Right ventricle myocardium superior (tissue), 1 donor: ENCODE results near the gene COL23A1. TPM values are rescaled to one million over a fixed set of nuclear protein-coding genes. Genes with fewer than 3 reads are reported as not detected.

Source experiments
- ATAC-seq: fragments of 200-7000 bp; cut with Tn5 transposase; one replicate; pipeline ENCODE4 v1.9.1; 2020; ENCODE audit warnings: mild to moderate bottlenecking; ENCODE audit not compliant: poor library complexity
- DNase-seq: peaks from one replicate; pipeline ENCODE4 v3.0.0-alpha.2; 2020
- intact Hi-C: fragments of 100-400 bp; cut with DNase I; formaldehyde crosslinking; loops from one replicate; pipeline ENCODE4 v1.11.2; 2022
- total RNA-seq: library from RNA; stranded (reverse); fragmentation: NEBNext Ultra II Directional; extraction: Animal tissue kit (Norgen Biotek cat#: 25700); gene quantifications from one replicate; pipeline ENCODE4 v1.2.1, GENCODE V29; 2021
- donor health status: DM: no; HTN: yes; CAD: no; lungs with severe emphysema.

COL23A1 gene
- total RNA-seq, 1 donor from 2014 or later, result 18.8 TPM

DNA sequence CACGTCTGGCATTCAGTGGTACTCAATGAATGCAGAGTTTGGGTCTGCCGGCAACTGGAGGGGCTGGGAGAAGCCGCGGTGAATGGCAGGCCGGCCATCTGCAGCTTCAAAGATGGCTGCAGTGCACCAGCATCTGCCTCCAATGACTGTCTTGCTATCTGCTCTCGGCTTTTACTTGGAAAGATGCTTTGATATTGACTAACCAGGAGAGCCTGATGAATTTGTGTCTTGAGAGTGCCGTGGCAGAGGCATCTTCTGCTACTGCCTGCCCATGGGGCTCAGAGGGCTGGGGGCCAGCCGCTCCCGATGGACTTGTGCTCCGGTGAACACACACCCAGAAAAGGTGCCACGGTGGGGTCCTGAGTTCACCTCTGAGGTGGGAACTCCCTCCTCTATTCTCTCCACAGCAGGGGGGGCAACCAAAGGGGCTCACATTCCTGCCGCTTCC, 164.5 kb downstream of the COL23A1 start:
- DNase-seq (no peak), ATAC-seq (no peak)
- intact Hi-C loops, result no loop called here

DNA sequence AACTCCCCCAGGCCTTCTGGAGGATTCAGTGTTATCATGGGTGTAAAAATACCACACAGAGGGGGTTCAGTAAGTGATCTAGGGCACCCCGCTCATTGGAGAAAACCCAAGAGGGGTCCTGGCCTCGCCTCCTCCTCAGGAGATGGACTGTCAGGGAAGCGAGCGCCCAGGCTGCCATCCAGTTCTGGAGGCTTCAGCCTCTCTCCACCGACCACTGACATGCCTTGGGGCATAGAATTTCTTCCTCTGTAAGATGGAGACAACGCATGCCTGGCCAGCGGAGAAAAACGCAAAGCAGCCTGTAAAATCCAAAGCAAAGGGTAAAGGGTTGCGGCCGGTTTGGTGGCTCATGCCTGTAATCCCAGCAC, 165.4 kb downstream of the COL23A1 start:
- no peak for DNase-seq
- intact Hi-C loops, result no loop called here
- ATAC-seq, result no peak

DNA sequence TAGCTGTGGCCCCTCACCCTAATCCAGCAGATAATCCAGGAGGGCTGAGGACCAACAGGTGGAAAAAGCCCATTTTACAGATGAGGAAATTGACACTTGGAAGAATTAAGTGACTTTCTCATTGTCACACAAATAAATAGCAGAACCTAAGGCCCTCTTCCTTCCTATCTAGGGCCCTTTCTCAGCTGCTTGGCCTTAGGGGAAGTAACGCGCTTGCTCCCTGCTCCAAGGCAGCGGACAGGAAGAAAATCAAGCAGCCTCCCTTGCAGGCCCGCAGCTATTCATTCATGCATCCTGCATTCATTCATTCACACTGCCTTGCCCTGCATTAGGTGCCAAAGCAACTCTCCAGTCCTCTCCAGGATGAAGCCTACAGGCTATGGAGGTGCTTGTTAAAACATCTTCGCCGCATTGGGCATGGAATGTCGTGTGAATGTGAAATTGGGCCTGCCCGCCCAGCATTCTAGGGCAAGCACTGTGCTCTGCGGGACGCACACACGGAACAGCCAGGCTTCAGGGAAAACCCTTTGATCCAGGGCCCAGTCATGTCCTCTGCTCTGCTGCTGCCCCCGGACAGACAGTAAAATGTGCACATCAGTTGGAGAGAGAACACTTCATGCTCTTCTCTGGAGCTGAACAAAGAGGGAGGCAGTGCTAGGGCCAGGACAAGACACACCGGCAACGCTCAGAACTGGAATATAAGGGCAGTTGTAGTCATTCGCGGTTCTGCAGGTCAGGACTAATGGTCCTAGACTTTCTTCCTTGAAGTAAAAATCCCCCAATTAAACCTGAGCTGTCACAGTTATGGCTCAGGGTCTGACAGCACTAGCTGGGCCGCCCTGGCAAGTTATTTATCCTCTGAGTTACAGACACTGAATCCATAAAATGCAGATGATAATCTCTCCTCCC, 166.0 kb downstream of the COL23A1 start:
- no peak for ATAC-seq
- intact Hi-C loops, result no loop called here
- no peak for DNase-seq

DNA sequence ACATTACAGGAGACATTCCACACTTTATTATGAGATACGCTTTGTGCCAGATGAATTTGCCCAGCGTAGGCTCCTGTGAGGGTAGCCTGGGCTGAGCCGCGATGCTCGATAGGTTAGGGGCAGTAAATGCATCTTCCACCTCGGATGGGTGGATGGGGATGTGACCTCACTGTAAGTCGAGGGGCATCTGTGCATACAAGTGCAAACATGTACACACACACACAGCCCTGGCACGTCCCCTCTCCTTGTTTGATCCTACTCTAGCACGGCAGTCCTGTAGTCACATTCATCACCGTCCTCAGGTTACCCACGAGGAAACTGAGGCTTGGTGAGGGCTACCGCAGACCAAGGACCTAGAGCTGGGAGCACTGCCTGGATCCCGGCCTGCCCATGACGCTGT, 166.8 kb downstream of the COL23A1 start:
- ATAC-seq (no peak), DNase-seq (no peak)
- intact Hi-C loops, result no loop called here

DNA sequence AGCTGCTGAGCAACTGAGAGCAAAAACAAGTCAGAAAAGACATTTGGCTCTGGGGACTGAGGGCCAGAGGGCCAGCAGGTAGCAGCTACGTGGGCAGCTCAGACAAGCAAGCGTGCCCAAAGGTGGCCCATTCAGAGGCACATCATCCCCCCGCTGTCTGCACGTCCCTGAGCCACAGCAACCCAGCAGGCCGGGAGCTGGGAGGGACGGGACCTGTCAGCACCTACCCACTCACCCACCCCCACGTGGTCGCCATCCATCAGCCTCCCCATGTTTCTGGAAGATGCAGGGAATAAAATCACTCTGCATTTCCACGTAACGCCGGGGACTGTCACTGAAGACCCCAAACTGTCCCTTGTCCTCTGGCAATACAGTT, 167.8 kb downstream of the COL23A1 start:
- ATAC-seq, result peak; percentile 31
- intact Hi-C loops, result no loop called here

DNA sequence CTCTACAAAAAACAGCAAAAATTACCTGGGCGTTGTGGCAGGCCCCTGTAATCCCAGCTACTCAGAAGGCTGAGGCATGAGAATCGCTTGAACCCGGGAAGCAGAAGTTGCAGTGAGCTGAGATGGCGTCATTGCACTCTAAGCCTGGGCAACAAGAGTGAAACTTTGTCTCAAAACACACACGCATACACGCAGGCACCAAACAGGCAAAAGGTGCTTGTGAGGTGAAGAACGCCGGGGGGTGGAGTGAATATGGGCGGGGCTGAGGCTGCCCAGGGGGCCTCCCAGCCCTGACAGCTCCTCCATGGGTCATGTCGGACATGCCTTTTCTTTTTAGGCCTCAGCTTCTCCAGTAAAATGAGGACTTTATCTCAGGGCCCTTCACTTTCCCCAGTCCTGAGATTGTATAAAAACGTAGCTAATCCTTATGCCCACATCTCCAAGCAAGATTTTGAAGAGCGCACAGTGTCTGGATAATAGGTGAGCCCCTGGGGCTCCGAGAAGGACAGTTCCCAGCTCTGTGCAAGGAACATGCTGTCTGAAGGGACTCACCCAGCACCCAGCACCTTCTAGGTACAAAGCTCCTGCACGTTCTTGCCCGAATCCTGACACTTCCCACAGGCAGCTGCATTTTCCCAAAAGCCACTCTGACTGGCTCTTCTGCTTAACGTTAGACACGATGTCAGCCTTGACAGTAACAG, 168.3 kb downstream of the COL23A1 start:
- intact Hi-C loops, result no loop called here

More for the DNA sequence above, 167.8 kb downstream of the COL23A1 start:
- DNase-seq, result no peak

DNA sequence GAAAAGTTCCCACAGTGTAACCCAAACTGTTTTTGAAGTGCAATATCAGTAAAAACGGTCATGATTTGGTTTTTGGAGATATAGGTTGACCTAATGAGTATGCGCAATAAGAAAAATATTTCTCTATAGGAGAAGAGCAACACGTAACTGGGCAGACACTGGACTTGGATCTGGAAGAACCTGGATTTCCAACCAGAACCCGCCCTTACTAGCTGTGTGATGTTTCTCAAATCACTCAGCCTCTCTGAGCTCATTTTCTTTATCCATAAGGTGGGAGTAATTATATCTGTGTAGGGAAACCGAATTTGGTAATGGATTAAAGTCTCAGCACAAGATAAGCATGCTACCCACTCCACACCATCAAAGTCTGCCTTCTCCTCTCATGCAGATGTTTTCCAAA, 169.1 kb downstream of the COL23A1 start:
- ATAC-seq, result no peak
- DNase-seq, result no peak
- intact Hi-C loops, result no loop called here

More for the DNA sequence above, 168.3 kb downstream of the COL23A1 start:
- DNase-seq (no peak), ATAC-seq (peak; percentile 9)

DNA sequence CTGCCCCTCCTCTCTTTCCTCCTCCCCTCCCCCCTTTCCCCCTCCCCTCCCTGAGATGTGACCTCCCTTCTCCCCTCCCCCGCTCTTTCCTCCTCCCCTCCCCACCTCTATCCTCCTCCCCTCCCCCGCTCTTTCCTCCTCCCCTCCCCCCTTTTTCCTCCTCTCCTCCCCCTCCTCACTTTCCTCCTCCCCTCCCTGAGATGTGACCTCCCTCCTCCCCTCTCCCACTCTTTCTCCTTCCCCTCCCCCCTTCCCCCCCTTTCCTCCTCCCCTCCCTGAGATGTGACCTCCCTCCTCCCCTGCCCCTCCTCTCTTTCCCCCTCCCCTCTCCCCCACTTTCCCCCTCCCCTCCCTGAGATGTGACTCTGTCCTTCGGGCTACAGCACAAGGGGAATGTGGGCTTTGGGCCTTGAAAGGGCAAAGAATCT, 169.8 kb downstream of the COL23A1 start:
- intact Hi-C loops, result no loop called here
- DNase-seq (no peak), ATAC-seq (no peak)

DNA sequence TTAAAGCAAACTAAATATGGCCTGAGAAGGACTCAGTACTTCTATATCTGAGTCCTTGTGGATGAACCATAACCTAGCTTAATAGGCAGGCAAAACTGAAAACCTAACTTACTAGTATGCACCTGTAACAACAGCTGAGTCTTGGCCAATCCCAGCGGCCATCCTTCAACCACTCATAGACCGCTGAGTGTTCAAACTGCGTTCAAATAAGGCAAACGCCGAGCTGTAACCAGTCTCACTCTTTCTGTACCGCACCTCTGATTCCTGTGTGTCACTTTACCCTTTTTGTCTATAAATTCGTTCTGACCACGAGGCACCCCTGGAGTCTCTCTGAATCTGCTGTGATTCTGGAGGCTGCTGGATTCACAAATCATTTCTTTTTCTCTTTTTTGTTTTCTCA, 170.5 kb downstream of the COL23A1 start:
- intact Hi-C loops, result no loop called here
- ATAC-seq (no peak), DNase-seq (no peak)

DNA sequence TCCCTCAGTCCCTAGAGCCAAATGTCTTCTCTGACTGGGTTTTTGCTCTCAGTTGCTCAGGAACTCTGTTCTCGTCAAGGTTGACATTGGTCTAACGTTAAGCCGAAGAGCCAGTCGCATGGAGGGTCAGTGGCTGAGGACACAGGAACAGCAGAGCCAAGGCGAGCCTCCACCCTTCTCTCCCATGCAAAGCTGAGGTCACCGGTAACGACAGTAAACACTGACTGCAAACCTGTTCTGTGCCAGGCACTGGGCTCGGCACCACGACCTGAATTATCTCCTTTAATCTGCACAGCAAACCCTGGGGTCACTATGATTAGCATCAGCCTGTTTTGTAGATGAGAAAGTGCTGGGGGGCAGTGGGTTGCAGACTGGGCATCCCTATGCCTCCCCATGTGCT, 171.0 kb downstream of the COL23A1 start:
- no peak for ATAC-seq
- no peak for DNase-seq
- intact Hi-C loops, result no loop called here

DNA sequence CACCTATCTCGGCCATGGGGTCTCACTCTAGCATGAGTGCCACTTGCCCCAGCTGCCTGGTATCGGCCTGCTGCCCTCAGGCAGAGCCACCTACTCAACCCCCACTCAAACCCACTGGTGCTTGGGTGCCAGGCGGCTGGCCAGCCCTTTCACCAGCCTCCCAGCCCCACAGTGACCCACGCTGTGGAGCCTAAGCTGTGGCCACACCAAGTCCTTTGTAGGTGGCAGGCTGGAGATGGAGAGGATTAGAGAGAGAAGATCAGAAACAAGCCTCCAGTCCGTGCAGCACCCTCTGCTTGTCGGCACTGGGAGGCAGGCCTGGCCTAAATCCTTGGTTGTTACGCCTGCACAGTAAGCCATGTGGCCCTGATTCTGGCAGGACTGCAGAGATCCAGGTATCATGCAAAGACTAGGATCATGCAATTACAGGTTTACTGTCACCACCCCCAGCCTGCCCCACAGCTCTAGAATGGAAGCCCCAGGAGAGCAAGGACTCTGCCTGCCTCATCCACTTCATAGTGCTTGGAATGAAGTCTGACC, 171.7 kb downstream of the COL23A1 start:
- no peak for DNase-seq

DNA sequence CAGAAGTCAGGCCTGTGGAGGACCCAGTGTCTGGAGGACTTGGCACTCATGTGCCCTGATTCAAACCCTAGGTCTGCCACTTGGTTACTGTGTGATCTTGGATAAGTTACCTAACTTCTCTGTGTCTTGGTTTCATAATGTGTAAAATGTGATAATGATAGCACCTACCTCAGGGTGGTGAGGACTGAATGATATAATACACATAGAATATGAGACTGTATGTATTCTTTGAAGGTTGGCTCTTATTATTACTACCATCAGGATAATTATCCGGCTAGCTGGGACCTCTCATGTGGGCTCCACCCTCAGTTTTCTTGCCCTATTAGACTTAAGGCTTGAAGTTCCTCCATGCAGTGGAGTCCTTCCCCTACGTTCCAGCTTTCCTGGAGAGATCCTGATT, 172.2 kb downstream of the COL23A1 start:
- no peak for ATAC-seq
- no peak for DNase-seq
- intact Hi-C loops, result no loop called here

More for the DNA sequence above, 171.7 kb downstream of the COL23A1 start:
- ATAC-seq, result no peak
- intact Hi-C loops, result no loop called here

DNA sequence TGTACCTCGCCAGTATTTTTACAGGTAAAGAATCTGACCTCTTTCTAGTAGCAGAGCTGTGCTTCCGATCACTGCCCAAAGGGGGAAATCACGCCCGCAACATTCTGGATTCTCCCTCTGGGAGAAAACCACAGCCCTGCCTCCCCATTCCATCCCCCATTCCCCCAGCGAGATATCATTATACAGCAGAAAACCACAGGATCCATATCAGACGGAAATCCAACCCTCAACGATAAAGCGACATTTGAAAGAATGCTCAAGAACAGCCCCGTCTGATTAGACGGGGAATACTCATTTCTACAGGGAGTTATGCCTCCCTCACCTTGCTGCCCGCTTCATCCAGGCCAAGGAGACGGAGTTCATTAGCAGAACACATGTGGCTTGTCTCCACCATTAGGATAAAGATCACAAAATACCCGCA, 172.8 kb downstream of the COL23A1 start:
- no peak for DNase-seq
- intact Hi-C loops, result no loop called here
- ATAC-seq, result no peak

DNA sequence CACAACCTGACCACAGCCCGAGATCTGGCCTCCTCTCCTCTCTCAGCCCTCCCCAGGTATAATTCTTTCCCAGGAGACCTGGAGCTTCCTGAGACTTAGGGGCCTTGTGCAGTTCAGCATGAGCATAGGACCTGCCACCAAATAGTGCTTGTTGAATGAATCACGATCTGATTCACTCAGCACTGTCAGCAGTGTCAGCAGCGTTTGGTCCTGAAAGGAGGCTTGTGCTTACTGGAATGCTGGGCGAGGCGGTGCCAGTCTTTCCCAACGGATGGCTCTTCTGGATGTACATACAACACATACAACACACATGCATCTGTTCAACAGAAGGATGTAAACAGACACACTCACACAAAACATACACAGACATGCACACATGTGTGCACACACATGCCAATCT, 173.3 kb downstream of the COL23A1 start:
- no peak for ATAC-seq
- intact Hi-C loops, result no loop called here
- no peak for DNase-seq

DNA sequence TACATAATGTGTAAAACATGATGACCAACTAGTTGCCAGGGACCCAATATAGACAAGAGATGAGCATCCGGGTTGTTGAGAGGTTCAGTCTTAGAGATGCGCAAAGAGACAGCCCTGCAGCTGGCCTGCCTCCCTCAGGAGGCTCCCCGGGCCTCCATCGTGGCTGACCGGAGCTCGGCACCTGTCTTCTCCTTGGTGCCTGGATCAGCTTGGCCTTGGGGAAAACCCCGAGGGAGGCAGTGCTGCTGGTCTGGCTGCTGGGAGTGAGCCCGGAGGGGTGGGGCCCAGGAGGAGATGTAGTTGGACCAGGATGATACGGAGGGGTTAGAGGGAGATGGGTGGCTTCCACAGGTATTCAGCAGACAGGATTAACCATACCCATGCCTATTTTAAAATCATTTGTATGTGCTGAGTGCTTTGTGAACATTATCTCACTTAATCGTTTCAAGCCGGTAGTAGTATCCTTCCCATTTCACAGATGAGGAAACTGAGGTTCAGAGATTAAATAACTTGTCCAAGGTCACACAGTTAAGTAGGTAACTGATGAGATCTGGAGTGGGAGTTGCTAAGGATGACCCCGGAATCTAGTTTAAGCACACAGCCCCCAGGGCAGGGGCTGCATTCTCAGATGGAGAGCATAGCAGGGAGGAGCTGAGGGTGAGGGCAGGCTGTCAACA, 173.8 kb downstream of the COL23A1 start:
- ATAC-seq (no peak), DNase-seq (no peak)
- intact Hi-C loops, result no loop called here

DNA sequence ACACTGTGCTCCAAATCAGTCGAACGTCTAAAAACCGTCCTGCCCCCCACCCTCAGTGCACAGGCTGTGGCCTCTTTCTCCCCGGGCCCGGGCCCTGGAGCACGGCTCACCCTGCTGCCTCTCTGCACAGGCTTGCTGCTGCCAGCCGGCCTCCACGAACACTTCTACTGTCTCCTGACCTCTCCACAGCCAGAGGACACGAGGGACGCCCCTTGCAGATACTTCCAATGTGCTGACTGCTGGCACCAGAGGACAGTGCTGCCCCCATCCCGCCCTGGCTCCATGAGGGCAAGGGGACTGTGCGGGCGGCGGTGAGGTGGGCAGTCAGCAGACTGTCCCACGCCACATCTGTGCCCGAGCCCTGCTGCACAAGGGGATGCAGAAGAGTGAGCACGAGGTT, 174.8 kb downstream of the COL23A1 start:
- DNase-seq (no peak), ATAC-seq (peak; percentile 22)
- intact Hi-C loops, result no loop called here

DNA sequence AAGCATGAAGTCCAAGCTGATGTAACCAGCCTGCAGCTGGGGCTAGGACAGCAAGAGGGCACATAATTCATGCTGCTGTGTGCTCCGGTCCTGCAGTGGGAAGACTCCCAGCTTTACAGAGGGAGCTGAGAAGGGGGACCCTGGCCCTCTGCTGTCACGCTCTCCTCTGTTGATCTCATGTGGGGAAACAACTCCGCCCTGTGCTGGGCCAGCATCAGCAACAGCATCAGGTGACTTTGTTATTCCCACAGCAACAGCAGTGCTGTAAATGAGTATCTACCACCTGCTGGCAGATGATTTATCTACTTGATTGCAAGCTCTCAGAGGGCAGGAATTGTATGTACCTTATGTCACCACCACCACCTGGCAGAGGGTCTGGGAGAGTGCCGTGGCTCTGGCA, 176.2 kb downstream of the COL23A1 start:
- ATAC-seq (no peak), DNase-seq (no peak)
- intact Hi-C loops, result no loop called here

DNA sequence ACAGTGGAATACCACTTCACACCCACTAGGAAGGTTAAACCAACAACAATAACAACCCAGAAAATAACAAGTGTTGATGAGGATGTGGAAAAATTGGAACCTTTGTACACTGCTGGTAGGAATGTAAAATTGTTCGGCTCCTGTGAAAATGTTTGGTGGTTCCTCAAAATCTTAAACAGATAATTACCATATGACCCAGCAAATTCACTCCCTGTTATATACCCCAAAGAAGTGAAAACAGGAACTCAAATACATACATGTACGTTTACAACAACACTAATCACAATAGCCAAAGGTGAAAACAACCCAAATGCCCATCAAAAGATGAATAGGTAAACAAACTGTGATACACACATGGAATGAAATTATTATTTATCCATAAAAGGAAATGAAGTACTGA, 179.1 kb downstream of the COL23A1 start:
- ATAC-seq (no peak), DNase-seq (no peak)
- intact Hi-C loops, result no loop called here

DNA sequence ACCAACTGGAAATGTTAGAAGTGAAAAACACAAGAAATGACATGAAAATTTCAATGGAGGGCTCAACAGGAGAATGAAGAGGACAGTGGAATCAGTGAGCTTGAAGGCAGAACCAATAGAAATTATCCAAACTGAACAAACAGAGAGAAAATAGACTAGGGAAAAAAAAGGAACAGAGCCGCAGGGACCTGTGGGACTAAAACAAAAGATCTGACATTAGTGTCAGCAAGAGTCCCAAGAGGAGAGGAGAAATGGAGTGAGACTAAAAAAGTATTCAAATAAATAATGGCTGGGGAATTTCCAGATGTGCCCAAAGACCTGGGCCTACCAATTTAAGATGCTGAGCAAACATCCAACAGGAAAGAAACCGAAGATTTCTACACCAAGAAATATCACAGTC, 182.5 kb downstream of the COL23A1 start:
- intact Hi-C loops, result no loop called here
- no peak for ATAC-seq
- DNase-seq, result no peak
